HAP-1 (cell line): ENCODE results near the gene NLN.
"Not testable (repeated sequence)": the region's sequence is repeated elsewhere in the genome, so short reads cannot be mapped to it uniquely, and the experiment has no call there.

Experiments
- DNase-seq, 2 experiments: peaks; one replicate each; pipeline ENCODE4 v3.0.0-alpha.2; 2016 to 2020; ENCODE audit warnings: low spot score in 2 of 2
- H3K27me3 ChIP-seq: fragments of 250-450 bp; sonication (Bioruptor Pico); 2 replicates; pipeline ENCODE4 v1.5.1; 2020; ENCODE audit warnings: low read depth, mild to moderate bottlenecking, moderate library complexity
- H3K36me3 ChIP-seq: fragments of 250-450 bp; sonication (Bioruptor Pico); replicated peaks from 2 replicates; pipeline ENCODE4 v1.5.1; 2020; ENCODE audit warnings: mild to moderate bottlenecking
- H3K4me1 ChIP-seq: fragments of 250-450 bp; sonication (Bioruptor Pico); 2 replicates; pipeline ENCODE4 v1.5.1; 2020; ENCODE audit warnings: mild to moderate bottlenecking
- H3K4me3 ChIP-seq: fragments of 250-450 bp; sonication (Bioruptor Pico); 2 replicates; pipeline ENCODE4 v1.5.1; 2020; ENCODE audit warnings: mild to moderate bottlenecking, moderate library complexity
- H3K9me3 ChIP-seq: fragments of 250-450 bp; sonication (Bioruptor Pico); 2 replicates; pipeline ENCODE4 v1.5.1; 2020; ENCODE audit warnings: mild to moderate bottlenecking, moderate library complexity
- in situ Hi-C: fragments of 300-500 bp; cut with MboI; formaldehyde crosslinking; loops from 3 replicates; pipeline ENCODE4 v1.14.3; 2020; ENCODE audit warnings: low sequenced_read_pairs, inconsistent platforms, mixed read lengths

NLN gene

GRCh38 chr5:65718576-65719310 is 3.3 kb upstream of the NLN start:
- H3K4me3 ChIP-seq, result no peak overlapping the region
- in situ Hi-C loops, result no loop called here
- no peak for DNase-seq
- H3K36me3 ChIP-seq, result peaks cover 36% of the 10 kb centered on the region
- peaks cover 9% of the 10 kb centered on the region for H3K4me1 ChIP-seq
- H3K27me3 ChIP-seq, result no peaks in the 10 kb centered on the region
- H3K9me3 ChIP-seq, result no peaks in the 10 kb centered on the region

- Histone ChIP-seq H3K9me3 (no peaks in the 10 kb centered on the region), H3K4me1 (peaks cover 17% of the 10 kb centered on the region), H3K27me3 (no peaks in the 10 kb centered on the region), H3K36me3 (peaks cover 28% of the 10 kb centered on the region), H3K4me3 (peak overlapping the region; percentile 85)
- in situ Hi-C loops, result no loop called here
- peak; percentile 41 to 75 for DNase-seq
These were observed 820 bp upstream of the NLN start for GRCh38 chr5:65721050-65721719.

- no peaks in the 10 kb centered on the region for H3K27me3 ChIP-seq
- DNase-seq, result peak; percentile 71 to 72
- peaks cover 17% of the 10 kb centered on the region for H3K4me1 ChIP-seq
- H3K36me3 ChIP-seq, result peaks cover 12% of the 10 kb centered on the region
- peak overlapping the region; percentile 85 for H3K4me3 ChIP-seq
- no peaks in the 10 kb centered on the region for H3K9me3 ChIP-seq
- in situ Hi-C loops, result no loop called here
These were observed 784 bp downstream of the NLN start for GRCh38 chr5:65722575-65723403.

- Histone ChIP-seq H3K36me3 (no peaks in the 10 kb centered on the region), H3K9me3 (no peaks in the 10 kb centered on the region)
- in situ Hi-C loops, result loop anchor here (25.0 kb wide), 1 partner anchor 435 kb away; no protein-coding TSS in a partner anchor
These were observed 5.6 kb downstream of the NLN start for GRCh38 chr5:65727491-65728156.

GRCh38 chr5:65728218-65728617 is 6.2 kb downstream of the NLN start:
- no peak for DNase-seq
- Histone ChIP-seq H3K4me3 (no peak overlapping the region), H3K4me1 (peaks cover 9% of the 10 kb centered on the region), H3K9me3 (no peaks in the 10 kb centered on the region), H3K27me3 (no peaks in the 10 kb centered on the region), H3K36me3 (no peaks in the 10 kb centered on the region)
- in situ Hi-C loops, result loop anchor here (25.0 kb wide), 1 partner anchor 434 kb away; no protein-coding TSS in a partner anchor

More at GRCh38 chr5:65727491-65728156, 5.6 kb downstream of the NLN start:
- no peak for DNase-seq
- Histone ChIP-seq H3K4me1 (peaks cover 9% of the 10 kb centered on the region), H3K27me3 (no peaks in the 10 kb centered on the region), H3K4me3 (no peak overlapping the region)

GRCh38 chr5:65730910-65731309 is 8.9 kb downstream of the NLN start:
- H3K36me3 ChIP-seq, result no peaks in the 10 kb centered on the region
- no peak for DNase-seq
- in situ Hi-C loops, result loop anchor here (25.0 kb wide), 1 partner anchor 431 kb away; no protein-coding TSS in a partner anchor
- H3K4me1 ChIP-seq, result no peaks in the 10 kb centered on the region
- no peak overlapping the region for H3K4me3 ChIP-seq
- no peaks in the 10 kb centered on the region for H3K27me3 ChIP-seq
- H3K9me3 ChIP-seq, result no peaks in the 10 kb centered on the region

- not testable (repeated sequence) for H3K36me3 ChIP-seq, H3K27me3 ChIP-seq, H3K9me3 ChIP-seq, H3K4me1 ChIP-seq, DNase-seq, H3K4me3 ChIP-seq
- in situ Hi-C loops, result loop anchor here (25.0 kb wide), 1 partner anchor 430 kb away; no protein-coding TSS in a partner anchor
These were observed 10.0 kb downstream of the NLN start for GRCh38 chr5:65732046-65732445.

- H3K27me3 ChIP-seq, H3K4me1 ChIP-seq, H3K4me3 ChIP-seq, H3K9me3 ChIP-seq, H3K36me3 ChIP-seq, DNase-seq: not testable (repeated sequence)
- in situ Hi-C loops, result loop anchor here (25.0 kb wide), 1 partner anchor 428 kb away; no protein-coding TSS in a partner anchor
These were observed 12.3 kb downstream of the NLN start for GRCh38 chr5:65734196-65734775.

- in situ Hi-C loops, result loop anchor here (25.0 kb wide), 1 partner anchor 427 kb away; no protein-coding TSS in a partner anchor
- H3K4me1 ChIP-seq, result no peaks in the 10 kb centered on the region
- H3K9me3 ChIP-seq, result no peaks in the 10 kb centered on the region
- no peak overlapping the region for H3K4me3 ChIP-seq
- no peaks in the 10 kb centered on the region for H3K36me3 ChIP-seq
- no peaks in the 10 kb centered on the region for H3K27me3 ChIP-seq
- DNase-seq, result no peak
These were observed 12.9 kb downstream of the NLN start for GRCh38 chr5:65734921-65735320.

GRCh38 chr5:65736011-65736410 is 14.0 kb downstream of the NLN start:
- in situ Hi-C loops, result loop anchor here (25.0 kb wide), 1 partner anchor 426 kb away; no protein-coding TSS in a partner anchor
- no peak overlapping the region for H3K4me3 ChIP-seq
- no peak for DNase-seq

GRCh38 chr5:65737842-65738241 is 15.8 kb downstream of the NLN start:
- Histone ChIP-seq H3K27me3 (no peaks in the 10 kb centered on the region), H3K9me3 (no peaks in the 10 kb centered on the region), H3K36me3 (no peaks in the 10 kb centered on the region), H3K4me1 (no peaks in the 10 kb centered on the region), H3K4me3 (no peak overlapping the region)
- in situ Hi-C loops, result loop anchor here (25.0 kb wide), 1 partner anchor 424 kb away; no protein-coding TSS in a partner anchor
- DNase-seq, result no peak

More at GRCh38 chr5:65736011-65736410, 14.0 kb downstream of the NLN start:
- Histone ChIP-seq H3K27me3 (no peaks in the 10 kb centered on the region), H3K4me1 (no peaks in the 10 kb centered on the region), H3K36me3 (no peaks in the 10 kb centered on the region), H3K9me3 (no peaks in the 10 kb centered on the region)

GRCh38 chr5:65738305-65738704 is 16.3 kb downstream of the NLN start:
- Histone ChIP-seq H3K27me3 (no peaks in the 10 kb centered on the region), H3K4me3 (no peak overlapping the region), H3K36me3 (no peaks in the 10 kb centered on the region), H3K4me1 (no peaks in the 10 kb centered on the region), H3K9me3 (no peaks in the 10 kb centered on the region)
- DNase-seq, result no peak
- in situ Hi-C loops, result loop anchor here (25.0 kb wide), 1 partner anchor 424 kb away; no protein-coding TSS in a partner anchor
